GM12864 (cell line): ENCODE measurements around the gene FAM13A.
"Not testable (repeated sequence)": the region's sequence is repeated elsewhere in the genome, so short reads cannot be mapped to it uniquely, and the experiment has no call there.

Source experiments
- DNase-seq: peaks from one replicate; pipeline ENCODE4 v3.0.0-alpha.2; 2011; ENCODE audit warnings: low read depth
- H3K4me3 ChIP-seq: 2 replicates; pipeline ENCODE4 v1.5.1; 2011; ENCODE audit warnings: mild to moderate bottlenecking, low read depth, low read length, control low read depth
- TF ChIP-seq, protein P1 (sequence below): IDR thresholded peaks from 2 replicates; pipeline ENCODE4 v1.5.1; 2011; ENCODE audit warnings: low read depth, mild to moderate bottlenecking, moderate library complexity, low read length, control low read depth, inconsistent platforms; ENCODE audit errors: missing control alignments

Gene FAM13A

DNA sequence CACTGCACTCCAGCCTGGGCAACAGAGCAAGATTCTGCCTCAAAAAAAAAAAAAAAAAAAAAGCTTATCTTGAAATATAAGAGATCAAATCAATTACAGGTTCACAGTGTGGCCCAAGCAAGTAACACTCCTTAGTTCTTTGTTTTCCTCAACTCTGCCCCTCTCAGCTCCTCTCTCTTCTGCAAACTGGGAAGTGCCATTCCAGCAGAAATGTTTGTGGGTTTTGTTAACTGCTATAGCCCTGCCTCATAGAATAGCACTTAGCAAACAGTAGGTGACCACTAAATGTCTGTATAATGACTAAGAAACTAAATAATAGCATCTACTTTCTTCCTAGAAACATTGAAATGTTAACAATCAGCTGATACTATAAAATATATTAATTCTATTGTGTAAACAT, 199.4 kb downstream of the FAM13A start:
- TF ChIP-seq, protein P1, sequence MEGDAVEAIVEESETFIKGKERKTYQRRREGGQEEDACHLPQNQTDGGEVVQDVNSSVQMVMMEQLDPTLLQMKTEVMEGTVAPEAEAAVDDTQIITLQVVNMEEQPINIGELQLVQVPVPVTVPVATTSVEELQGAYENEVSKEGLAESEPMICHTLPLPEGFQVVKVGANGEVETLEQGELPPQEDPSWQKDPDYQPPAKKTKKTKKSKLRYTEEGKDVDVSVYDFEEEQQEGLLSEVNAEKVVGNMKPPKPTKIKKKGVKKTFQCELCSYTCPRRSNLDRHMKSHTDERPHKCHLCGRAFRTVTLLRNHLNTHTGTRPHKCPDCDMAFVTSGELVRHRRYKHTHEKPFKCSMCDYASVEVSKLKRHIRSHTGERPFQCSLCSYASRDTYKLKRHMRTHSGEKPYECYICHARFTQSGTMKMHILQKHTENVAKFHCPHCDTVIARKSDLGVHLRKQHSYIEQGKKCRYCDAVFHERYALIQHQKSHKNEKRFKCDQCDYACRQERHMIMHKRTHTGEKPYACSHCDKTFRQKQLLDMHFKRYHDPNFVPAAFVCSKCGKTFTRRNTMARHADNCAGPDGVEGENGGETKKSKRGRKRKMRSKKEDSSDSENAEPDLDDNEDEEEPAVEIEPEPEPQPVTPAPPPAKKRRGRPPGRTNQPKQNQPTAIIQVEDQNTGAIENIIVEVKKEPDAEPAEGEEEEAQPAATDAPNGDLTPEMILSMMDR = no peak

DNA sequence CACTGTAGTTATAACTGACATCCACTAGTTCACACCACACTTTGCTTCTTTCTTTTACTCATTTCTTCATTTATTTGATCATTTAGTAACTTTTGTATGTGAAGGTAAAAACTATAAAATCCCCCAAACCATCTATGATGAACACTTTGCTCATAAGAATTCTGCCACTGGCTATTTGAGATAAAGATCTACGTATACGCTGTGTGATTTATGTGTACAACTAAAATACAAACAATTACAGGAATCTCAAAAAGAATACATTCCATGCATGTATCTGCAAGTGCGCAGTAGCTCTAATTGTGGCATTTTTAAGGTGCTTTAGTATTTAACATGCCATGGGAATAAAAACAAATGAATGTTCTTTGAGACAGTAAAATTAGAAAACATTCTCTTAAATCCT, 202.5 kb downstream of the FAM13A start:
- TF ChIP-seq, protein P1 = no peak
- DNase-seq = no peak
- H3K4me3 ChIP-seq = no peak overlapping the region

More for the DNA sequence above, 199.4 kb downstream of the FAM13A start:
- no peak overlapping the region for H3K4me3 ChIP-seq
- no peak for DNase-seq

- H3K4me3 ChIP-seq, DNase-seq: not testable (repeated sequence)
Measured at GRCh38 chr4:88853583-88853982, 203.4 kb downstream of the FAM13A start.

DNA sequence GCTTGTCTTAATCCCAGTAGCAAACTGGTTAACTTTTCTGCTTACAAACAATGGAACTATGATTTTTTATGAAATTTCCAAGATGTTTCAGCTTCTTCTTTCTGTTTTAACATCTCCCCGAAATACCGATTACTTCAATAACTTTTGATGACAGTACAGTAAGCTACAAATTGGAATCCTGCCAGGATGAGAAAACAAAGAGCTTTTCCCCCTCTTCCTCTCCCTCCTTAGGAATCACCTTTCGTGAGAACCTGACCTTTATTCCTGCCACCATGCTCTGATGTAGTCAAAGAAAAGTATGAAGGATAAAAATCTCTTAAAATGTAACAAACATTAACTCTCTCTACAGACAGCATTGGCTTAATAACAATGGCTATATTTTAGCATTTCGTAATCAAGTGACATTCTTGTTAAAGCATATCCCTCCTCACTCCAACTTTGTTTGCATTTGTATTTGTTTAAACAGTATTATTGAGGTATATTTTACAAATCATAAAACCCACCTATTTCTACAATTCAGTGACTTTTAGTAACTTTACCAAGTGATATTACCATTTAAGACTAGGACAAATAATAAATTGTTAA, 210.7 kb downstream of the FAM13A start:
- TF ChIP-seq, protein P1 = no peak
- DNase-seq = no peak
- H3K4me3 ChIP-seq = no peak overlapping the region

DNA sequence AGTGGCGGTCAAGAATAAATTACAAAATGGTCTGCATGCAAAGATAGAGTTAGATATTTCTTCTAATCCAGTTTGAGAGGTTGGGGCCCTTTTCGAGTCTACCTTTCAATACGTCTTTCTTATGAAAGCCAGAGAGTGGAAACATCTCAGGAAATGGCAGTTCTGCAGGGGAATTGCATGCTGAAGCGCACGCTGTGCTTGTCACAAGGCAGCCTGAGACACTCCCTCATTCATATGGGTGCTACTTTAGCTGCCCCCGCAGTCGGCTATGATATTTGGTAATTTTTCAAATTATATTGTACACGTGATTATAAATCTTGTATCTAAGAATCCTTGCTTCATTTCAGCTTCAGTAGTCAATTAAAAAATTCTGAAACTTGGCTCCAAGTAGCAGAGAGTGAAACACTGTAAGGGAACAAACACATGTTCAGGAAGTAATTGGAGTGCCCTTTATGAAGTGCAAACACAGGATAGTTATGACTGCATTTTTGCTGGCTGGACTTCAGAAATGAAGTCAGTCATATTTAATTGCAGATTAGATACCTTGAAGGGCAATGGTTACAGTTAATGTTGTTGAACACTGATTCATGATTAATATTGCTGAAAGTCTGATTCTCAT, 213.8 kb downstream of the FAM13A start:
- no peak for DNase-seq
- TF ChIP-seq, protein P1 = no peak
- H3K4me3 ChIP-seq = no peak overlapping the region

DNA sequence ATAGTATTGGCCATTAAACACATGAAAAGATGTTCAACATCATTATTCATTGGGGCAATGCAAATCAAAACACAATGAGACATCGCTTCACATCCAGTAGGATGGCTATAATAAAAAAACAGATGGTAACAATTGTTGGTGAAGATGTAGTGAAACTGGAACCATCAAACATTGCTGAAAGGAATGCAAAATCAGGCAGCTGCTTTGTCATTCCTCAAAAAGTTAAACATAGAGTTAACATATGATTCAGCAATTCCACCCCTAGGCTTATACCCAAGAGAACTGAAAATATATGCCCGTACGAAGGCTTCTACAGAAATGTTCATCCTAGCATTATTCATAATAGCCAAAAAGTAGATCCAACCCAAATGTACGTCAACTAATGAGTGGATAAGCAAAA, 215.3 kb downstream of the FAM13A start:
- no peak for DNase-seq
- TF ChIP-seq, protein P1 = no peak
- no peak overlapping the region for H3K4me3 ChIP-seq

GRCh38 chr4:88836216-88836615, 220.8 kb downstream of the FAM13A start:
- TF ChIP-seq, protein P1 = no peak
- no peak overlapping the region for H3K4me3 ChIP-seq
- no peak for DNase-seq
